Measurements from ENCODE around the gene DCXR. TPM values are rescaled to one million over a fixed set of nuclear protein-coding genes. Genes with fewer than 3 reads are reported as not detected.

Gene DCXR
- total RNA-seq, 1 donor: 40.6 TPM

- no peak for TF ChIP-seq CTCF (IDR thresholded peaks at IDR 0.05; ENCODE audit: insufficient read depth, low read depth, low read length)
- peak overlapping the region; percentile 60 for H3K4me3 ChIP-seq (ENCODE audit: low read depth, low read length)
- no peak for DNase-seq (ENCODE audit: low read depth)
Observed at GRCh38 chr17:82031885-82032627, 5.4 kb downstream of the DCXR start.

- peak; percentile 33 for DNase-seq (ENCODE audit: low read depth)
Observed at GRCh38 chr17:82031303-82031884, 6.1 kb downstream of the DCXR start, which contains the start of gene RAC3. RAC3 (plus strand) TSS chr17:82031678; CDS start chr17:82031762, 84 bp downstream.

GRCh38 chr17:82030470-82031302 lies 6.8 kb downstream of the DCXR start:
- DNase-seq (ENCODE audit: low read depth): peak; percentile 86
- peak; percentile 50 for TF ChIP-seq CTCF (IDR thresholded peaks at IDR 0.05; ENCODE audit: insufficient read depth, low read depth, low read length)
- peak overlapping the region; percentile 65 for H3K4me3 ChIP-seq (ENCODE audit: low read depth, low read length)

More at GRCh38 chr17:82031303-82031884, 6.1 kb downstream of the DCXR start, which contains the start of gene RAC3:
- H3K4me3 ChIP-seq (ENCODE audit: low read depth, low read length): peak within 1 kb of the TSS; percentile 65
- no peak for TF ChIP-seq CTCF (IDR thresholded peaks at IDR 0.05; ENCODE audit: insufficient read depth, low read depth, low read length)

- no peak for DNase-seq (ENCODE audit: low read depth)
- TF ChIP-seq CTCF (IDR thresholded peaks at IDR 0.05; ENCODE audit: insufficient read depth, low read depth, low read length): no peak
- no peak overlapping the region for H3K4me3 ChIP-seq (ENCODE audit: low read depth, low read length)
Observed at GRCh38 chr17:82029990-82030469, 7.5 kb downstream of the DCXR start.

- H3K4me3 ChIP-seq (ENCODE audit: low read depth, low read length): no peak overlapping the region
- DNase-seq (ENCODE audit: low read depth): no peak
- no peak for TF ChIP-seq CTCF (IDR thresholded peaks at IDR 0.05; ENCODE audit: insufficient read depth, low read depth, low read length)
Observed at GRCh38 chr17:82029391-82029790, 8.1 kb downstream of the DCXR start.

GRCh38 chr17:82028966-82029365 lies 8.5 kb downstream of the DCXR start:
- H3K4me3 ChIP-seq (ENCODE audit: low read depth, low read length): no peak overlapping the region
- DNase-seq (ENCODE audit: low read depth): no peak
- no peak for TF ChIP-seq CTCF (IDR thresholded peaks at IDR 0.05; ENCODE audit: insufficient read depth, low read depth, low read length)

Measured in fibroblast of villous mesenchyme (primary cell).